HG03097 (cell line): Measurements from ENCODE around the gene CACNA2D1.
"Not testable (repeated sequence)": the region's sequence is repeated elsewhere in the genome, so short reads cannot be mapped to it uniquely, and the experiment has no call there.

Experiments used
- ATAC-seq: cut with Tn5 transposase; IDR thresholded peaks from one replicate; pipeline ENCODE4 v1.9.1; 2021; ENCODE audit not compliant: unreplicated experiment, low FRiP score

The CACNA2D1 gene

DNA sequence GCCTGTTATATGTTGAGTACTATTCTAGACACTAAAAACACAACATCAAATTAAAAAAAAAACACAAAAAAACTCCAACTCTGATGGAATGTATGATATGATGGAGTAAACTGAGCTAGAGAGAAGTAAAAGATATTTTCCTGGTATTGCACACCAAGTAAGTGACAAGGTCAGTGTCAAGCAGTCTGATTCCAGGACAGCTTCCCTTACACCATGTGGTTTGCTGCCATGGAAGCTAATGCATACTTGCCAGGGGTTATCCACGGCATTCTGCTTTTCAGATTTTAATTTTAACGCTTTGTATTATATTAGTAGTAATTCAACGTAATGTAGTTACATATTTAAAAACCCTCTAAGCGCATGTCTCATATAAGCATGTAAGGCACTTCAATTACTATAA is 48.4 kb downstream of the CACNA2D1 start:
- ATAC-seq, result no peak

GRCh38 chr7:82393840-82394220 is 49.7 kb downstream of the CACNA2D1 start:
- ATAC-seq, result no peak

DNA sequence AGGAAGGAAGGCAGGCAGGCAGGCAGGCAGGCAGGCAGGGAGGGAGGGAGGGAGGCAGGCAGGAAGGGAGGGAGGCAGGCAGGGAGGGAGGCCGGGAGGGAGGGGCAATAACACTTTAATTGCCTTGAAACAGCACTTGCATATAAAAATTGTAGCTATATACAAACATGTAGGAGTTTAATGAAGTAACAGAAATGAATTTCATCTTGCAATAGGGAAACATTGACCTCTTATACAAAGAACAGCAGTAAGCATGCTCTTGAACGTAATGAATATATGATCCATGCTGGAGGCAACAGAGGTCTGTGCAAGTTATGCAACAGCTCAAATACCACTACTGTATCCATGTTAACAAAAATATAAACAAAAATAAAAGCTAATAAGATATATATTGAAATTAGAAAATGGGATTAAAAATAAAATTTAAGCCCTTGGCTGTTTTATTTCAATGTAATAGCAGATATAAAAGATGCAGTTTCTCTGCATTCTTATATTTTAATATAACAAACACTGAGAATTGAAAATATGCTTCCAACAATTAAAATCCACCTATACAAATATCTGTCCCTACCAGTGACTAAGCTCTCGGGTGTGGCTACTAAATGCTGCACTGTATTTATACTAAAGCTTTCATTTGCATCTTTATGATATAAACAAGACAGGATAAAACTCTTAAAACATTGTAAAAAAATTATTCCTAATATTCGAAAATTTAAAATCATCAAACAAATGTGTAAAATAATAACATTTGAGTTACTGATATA is 50.3 kb downstream of the CACNA2D1 start:
- no peak for ATAC-seq

DNA sequence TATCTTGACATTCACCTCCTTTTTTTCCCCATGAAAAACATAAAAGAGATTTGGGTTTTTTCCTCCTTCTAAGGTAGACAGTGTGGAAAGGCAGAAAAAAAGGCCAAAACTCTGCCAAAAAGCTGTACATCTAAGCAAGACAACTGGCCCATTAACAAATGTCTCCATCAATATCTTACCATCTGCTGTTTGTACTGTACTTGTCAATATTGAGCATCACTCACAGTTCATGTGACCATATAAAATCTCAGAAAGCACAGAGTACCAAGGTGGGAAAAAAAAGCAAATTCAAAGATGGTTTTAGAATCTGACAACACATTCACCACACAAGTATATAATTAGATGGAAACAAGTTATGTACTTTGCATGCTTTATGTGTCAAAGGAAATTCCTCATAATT is 52.6 kb downstream of the CACNA2D1 start:
- no peak for ATAC-seq

GRCh38 chr7:82389876-82390275 is 53.7 kb downstream of the CACNA2D1 start:
- no peak for ATAC-seq

- ATAC-seq, result no peak
These were observed 55.4 kb downstream of the CACNA2D1 start for GRCh38 chr7:82388138-82388537.

DNA sequence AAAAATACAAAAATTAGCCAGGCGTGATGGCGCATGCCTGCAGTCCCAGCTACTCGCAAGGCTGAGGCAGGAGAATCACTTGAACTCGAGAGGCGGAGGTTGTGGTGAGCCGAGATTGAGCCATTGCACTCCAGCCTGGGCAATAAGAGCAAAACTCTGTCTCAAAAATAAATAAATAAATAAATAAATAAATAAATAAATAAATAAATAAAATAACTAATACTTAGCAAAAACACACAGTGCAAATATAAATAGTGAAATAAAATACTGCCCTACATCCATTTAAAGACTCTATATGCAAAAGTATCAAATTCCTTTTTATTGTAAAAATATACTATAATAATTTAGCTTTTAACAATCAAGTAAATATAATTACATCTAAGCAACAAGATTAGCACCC is 57.0 kb downstream of the CACNA2D1 start:
- not testable (repeated sequence) for ATAC-seq

GRCh38 chr7:82384779-82385178 is 58.8 kb downstream of the CACNA2D1 start:
- ATAC-seq, result no peak

- ATAC-seq, result no peak
These were observed 59.5 kb downstream of the CACNA2D1 start for GRCh38 chr7:82384051-82384464.

DNA sequence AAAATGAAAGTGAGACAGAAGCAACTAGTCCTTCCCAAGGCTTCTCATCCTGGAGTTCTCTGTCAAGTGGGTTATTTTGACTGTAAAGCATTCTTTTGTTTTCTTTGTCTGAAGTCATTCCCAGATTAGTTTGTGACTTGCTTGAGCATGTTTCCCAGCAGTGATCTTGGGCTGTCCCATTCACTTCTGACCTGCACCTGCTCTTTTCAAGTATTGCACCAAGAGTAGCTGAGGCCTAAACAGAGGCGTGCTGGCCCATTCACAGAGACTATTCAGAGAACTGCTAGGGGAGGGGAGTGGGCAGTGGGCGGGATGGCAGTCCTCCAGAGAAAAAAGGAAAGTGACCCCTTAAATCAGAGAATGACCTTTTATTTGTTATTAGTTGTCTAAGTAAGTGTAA is 61.3 kb downstream of the CACNA2D1 start:
- no peak for ATAC-seq

- no peak for ATAC-seq
These were observed 66.8 kb downstream of the CACNA2D1 start for GRCh38 chr7:82376739-82377138.

DNA sequence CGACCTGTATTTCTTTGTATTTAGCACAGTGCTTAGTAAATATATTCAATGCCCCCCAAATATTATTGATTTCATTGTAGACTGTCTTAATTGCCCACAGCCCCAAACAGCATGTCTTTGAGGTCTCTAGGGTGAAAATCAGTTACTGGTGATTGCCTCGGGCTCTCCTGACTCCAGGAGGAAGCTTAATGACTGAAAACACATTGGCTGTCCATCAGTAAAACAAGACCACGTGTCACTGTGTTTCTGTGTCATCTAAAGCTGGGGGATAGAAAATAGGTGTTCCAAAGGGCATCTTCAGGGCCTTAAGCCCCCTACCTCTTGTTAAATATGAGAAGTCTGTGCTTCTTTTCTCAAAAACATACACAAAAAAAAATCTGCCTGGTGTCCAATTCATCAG is 67.9 kb downstream of the CACNA2D1 start:
- no peak for ATAC-seq

GRCh38 chr7:82375129-82375528 is 68.4 kb downstream of the CACNA2D1 start:
- ATAC-seq, result no peak

GRCh38 chr7:82373926-82374635 is 69.5 kb downstream of the CACNA2D1 start:
- ATAC-seq, result no peak

DNA sequence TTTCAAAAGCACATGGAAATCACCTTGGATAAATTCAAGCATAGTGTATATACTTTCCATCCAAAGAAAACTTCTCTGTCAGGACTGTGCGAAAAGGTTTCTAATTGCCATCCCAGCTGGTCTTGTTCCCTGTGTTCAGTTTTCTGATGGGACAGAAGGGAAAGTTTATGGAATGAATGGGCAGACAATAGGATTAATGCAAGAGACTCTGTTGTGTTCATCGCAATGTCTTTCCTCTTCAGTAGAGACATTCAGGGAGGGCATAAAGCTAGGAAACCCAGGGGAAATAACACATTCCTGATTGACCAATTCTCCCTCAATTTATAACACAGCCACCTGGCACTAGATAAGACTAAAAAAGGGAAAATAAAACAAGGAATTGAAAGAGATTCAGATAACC is 78.9 kb downstream of the CACNA2D1 start:
- no peak for ATAC-seq

- ATAC-seq, result no peak
These were observed 79.5 kb downstream of the CACNA2D1 start for GRCh38 chr7:82364048-82364447.

DNA sequence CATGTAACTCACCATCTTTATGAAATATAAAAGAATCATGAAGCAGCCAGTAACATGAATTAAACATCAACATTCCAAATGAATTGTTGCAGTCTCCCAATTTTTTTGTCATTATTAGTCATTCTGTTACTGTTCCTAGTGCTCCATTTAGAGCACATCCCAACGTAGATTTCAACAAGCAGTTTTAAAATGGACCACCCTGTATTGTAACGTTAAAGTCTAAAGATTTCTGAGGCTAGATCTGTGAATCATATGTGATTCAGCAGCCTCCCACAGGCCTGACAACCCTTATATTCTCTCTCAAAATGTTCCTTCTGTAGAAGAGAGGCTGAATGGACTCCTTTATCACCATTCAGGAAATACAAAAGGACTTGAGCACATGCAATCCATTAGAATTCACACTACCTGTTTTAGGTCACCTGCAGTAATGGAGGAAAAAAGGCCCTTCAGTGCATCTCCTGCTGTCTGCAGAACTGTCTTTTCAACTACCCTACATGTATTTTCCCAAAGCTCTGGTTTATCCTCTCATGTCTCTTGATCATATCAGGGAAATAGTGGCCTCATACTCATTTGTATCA is 81.4 kb downstream of the CACNA2D1 start:
- no peak for ATAC-seq

DNA sequence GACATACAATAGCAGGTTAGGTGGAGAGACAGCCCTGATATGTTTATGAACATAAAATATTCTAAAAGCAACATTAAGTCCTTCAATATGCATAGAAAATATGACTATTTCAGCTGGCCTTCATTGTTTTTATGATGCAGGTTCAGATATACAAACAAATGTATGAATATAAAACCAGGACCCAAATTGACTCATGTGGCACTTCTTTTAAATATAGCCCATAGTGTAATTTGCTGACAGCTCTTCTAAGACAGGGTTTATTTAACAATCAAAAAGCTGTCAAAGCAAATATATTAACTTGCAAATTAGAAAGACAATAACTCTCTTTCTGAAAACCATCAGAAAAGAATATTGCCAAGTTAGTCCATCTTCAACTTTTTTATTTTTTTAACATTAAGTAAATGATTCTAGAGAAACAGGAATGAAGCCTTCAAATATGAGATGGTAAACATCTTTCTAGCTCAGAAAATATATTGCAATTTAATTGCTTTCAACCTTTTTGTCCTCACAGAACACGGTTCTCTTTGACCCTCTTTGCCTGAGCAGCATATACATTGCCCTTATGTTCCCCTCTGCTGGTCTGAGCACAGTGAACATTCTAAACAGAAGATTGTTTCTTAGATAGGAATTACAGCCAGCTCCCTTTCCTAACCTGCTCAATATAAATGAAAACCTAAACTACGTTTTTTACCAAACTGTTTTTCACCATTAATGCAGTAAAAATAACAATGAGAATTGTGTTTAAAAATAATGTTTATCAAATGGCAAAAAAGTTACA is 82.8 kb downstream of the CACNA2D1 start:
- no peak for ATAC-seq

DNA sequence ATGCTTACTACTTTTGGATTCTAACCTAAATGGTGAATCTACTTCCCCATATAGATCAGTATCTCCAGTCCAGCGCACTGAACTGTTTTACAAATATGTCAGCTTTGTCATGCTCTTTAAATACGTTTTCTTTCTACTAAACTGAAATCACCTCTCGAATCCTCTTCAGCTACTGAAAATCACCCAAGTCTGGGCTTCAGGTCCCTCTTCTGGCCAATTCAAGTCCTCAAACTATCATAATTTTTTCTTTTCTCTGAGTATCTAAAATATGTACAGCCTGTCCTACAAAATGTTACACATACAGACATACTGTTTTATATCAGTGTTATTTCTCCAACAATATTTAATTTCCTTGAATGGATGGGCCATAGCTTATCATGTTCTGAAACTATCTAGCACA is 84.2 kb downstream of the CACNA2D1 start:
- ATAC-seq, result no peak

GRCh38 chr7:82358923-82359322 is 84.7 kb downstream of the CACNA2D1 start:
- no peak for ATAC-seq

GRCh38 chr7:82358009-82358578 is 85.5 kb downstream of the CACNA2D1 start:
- no peak for ATAC-seq
